GM12872 (cell line): ENCODE measurements around the gene RUNX1.

Source experiments
- CTCF ChIP-seq: IDR thresholded peaks from 3 replicates; pipeline ENCODE4 v1.5.1; 2011; ENCODE audit warnings: low read depth, mild to moderate bottlenecking, low read length, moderate library complexity; ENCODE audit not compliant: insufficient read depth

RUNX1 gene

GRCh38 chr21:34897828-34898227 lies 151.3 kb downstream of the RUNX1 start:
- TF ChIP-seq CTCF = no peak

GRCh38 chr21:34894401-34894800 lies 154.7 kb downstream of the RUNX1 start:
- no peak for TF ChIP-seq CTCF

GRCh38 chr21:34892209-34892608 lies 156.9 kb downstream of the RUNX1 start:
- no peak for TF ChIP-seq CTCF

GRCh38 chr21:34891613-34891943 lies 157.5 kb downstream of the RUNX1 start:
- TF ChIP-seq CTCF = no peak

GRCh38 chr21:34890724-34891612 lies 158.1 kb downstream of the RUNX1 start:
- TF ChIP-seq CTCF = no peak

- TF ChIP-seq CTCF = no peak
These were observed 158.7 kb downstream of the RUNX1 start for GRCh38 chr21:34890470-34890723.

GRCh38 chr21:34889676-34890469 lies 159.2 kb downstream of the RUNX1 start:
- TF ChIP-seq CTCF = peak; percentile 75
